SH-SY5Y (cell line): ENCODE data around the gene SART3.

Experiments used
- GATA2 ChIP-seq: IDR thresholded peaks from 2 replicates; pipeline ENCODE4 v1.6.1; 2011; ENCODE audit warnings: mild to moderate bottlenecking, low read depth, low read length
- GATA3 ChIP-seq: IDR thresholded peaks from 2 replicates; pipeline ENCODE4 v1.6.1; 2011; ENCODE audit warnings: low read depth, mild to moderate bottlenecking, low read length, moderate library complexity

SART3 gene

GRCh38 chr12:108484431-108484830 lies 76.5 kb downstream of the SART3 start:
- TF ChIP-seq GATA3 (no peak), GATA2 (no peak)

DNA sequence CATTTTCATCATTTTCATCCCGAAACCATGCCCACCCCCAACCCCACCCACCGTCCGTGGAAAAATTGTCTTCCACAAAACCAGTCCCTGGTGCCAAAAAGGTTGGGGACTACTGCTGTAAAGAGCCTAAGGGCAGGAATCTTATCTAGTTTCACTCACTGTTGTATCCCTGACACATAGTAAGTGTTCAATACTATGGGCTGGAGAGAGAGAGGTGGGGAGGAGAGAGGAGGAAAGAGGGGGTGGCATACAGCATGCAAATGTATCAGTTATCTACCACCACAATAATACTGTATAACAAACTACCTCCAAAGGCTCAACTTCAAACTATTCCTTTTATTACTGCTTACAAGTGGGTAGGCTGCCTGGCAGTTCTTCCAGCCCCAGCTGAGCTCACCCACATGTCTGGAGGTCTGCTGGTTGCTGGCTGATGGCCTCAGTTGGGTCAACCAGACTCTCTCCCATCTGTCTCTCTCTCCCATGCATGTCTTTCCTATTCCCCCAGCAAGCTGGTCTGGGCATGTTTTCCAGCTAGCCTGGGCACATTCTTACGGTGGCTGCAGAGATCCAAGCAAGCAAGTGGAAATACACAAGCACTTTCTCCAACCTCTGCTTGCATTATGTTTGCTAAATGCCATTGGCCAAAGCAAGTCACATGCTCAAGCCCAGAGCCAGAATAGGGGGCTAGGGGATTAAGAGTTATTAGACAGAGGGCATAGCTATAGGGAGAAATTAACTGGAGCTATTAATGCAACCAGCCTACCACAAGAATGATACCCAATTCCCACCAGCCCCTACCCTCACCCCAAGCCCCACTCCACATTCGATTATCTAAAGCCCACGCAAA lies 77.5 kb downstream of the SART3 start:
- no peak for TF ChIP-seq GATA3
- no peak for TF ChIP-seq GATA2

- no peak for TF ChIP-seq GATA2
- TF ChIP-seq GATA3: no peak
Observed at GRCh38 chr12:108482717-108483212, 78.2 kb downstream of the SART3 start.

DNA sequence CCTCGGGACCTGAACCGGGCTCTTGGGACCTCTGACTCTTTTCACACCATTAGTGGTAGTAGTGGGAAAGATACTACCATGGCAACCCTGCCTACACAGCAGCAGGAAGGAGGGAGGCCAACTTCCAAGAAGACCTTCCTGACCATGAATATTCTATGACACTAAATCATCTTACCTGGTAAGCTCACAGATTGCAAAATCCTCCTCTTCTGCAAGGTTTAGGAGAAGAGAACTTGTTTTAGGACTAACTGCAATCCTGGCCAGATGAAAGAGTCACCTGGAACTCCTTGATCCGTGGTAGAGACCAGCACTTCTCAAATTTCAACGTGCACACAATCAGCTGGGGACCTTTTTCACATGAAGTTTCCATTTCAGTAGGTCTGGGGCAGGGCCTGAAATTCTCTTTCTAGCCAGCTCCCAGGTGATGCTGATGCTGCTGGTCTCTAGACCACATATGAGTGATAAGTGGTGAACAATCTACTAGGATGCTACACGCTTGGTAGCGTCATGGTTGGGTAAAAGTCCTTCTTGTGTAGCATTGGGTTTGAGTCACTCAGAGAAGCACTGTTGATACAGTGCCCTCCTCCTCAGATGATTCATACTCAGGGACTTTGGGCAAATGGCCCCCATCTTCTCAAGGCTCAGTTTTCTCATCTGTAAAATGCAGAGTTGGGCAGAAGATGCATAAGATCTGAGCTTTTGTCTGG lies 81.5 kb downstream of the SART3 start:
- no peak for TF ChIP-seq GATA3
- no peak for TF ChIP-seq GATA2

- TF ChIP-seq GATA2: no peak
- TF ChIP-seq GATA3: no peak
Observed at GRCh38 chr12:108478611-108479206, 82.3 kb downstream of the SART3 start.

DNA sequence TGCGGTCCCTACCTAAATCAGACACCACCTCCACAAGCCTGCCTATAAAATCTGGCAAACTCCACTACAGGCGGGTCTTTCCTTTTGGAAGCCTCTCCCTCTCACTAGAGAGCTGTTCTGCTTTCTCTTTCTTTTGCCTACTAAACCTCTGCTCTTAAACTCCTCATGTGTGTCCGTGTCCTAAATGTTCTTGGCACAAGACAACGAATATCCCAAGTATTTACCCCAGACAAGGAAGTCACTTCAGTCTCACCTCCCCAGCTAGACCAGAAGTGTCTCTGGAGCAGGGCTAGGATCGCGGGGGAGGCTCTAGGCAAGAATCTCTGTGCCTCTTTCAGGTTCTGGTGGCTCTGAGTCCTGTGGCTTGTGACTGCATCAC lies 83.1 kb downstream of the SART3 start:
- TF ChIP-seq GATA2: no peak
- no peak for TF ChIP-seq GATA3

- TF ChIP-seq GATA3 (no peak), GATA2 (no peak)
Observed at GRCh38 chr12:108477055-108477880, 83.7 kb downstream of the SART3 start.

DNA sequence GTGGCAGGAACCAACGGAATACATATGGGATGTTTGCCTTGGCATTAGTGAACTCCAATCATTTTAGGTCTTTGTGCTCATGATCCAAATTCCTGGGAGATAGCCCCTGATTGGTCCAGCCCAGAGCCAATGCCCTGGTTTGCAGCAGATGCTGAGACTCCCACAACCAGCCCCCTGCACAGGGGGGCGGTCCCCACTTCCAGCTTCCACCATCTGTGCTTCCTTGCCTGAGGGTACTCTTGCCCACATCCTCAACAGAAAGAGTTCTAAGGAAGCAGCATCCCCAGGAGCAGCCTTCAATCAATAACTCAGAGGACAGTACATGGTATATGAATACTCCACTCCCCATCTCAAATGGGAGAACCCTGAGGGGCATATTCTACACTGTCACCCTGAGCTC lies 85.6 kb downstream of the SART3 start:
- no peak for TF ChIP-seq GATA2
- no peak for TF ChIP-seq GATA3

DNA sequence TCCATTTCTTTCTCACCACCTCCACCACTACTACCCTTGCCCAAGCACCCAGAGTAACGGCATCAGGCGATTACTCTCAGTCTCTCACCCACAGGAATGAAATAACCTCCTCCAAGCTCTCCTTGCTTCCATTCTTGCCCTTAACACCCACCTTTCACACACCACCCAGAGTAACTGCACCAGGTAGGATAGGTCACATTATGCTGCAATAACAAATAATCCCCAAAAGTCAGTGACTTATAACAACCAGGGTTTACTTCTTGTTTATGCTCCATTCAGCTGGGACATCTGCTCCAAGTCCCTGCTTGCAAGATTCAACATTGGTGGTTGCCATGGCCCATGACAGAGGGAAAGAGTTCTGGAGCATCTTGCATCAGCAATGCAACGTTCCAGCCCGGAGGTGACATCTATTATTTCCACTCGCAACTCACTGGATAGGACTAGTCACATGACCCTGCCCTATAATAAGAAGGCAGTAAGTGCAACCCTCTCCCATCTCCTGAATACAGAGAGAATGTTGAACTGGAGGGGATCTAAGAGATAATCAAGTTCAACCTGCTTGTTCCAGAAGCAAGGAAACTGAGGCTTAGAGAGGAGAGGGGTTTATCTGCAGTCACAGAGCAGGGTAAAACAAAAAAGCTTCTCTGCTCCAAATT lies 87.4 kb downstream of the SART3 start:
- no peak for TF ChIP-seq GATA2
- no peak for TF ChIP-seq GATA3
